ENCODE results near the gene PCED1B. TPM values are rescaled to one million over a fixed set of nuclear protein-coding genes. Genes with fewer than 3 reads are reported as not detected.

PCED1B gene
- total RNA-seq, 1 experiment from 2014 or later, result not detected

GRCh38 chr12:47079981-47080724, 732 bp downstream of the PCED1B start:
- no peaks in the 10 kb centered on the region for H3K9me3 ChIP-seq
- H3K27me3 ChIP-seq, result no peaks in the 10 kb centered on the region
- H3K4me3 ChIP-seq, result peak overlapping the region; percentile 54
- DNase-seq, result peak; percentile 79
- peaks cover 7% of the 10 kb centered on the region for H3K36me3 ChIP-seq

- Histone ChIP-seq H3K27me3 (no peaks in the 10 kb centered on the region), H3K36me3 (peaks cover 7% of the 10 kb centered on the region), H3K9me3 (no peaks in the 10 kb centered on the region), H3K4me3 (peak overlapping the region; percentile 54)
- DNase-seq, result peak; percentile 45
Measured at GRCh38 chr12:47080725-47081502, 1.5 kb downstream of the PCED1B start.

- Histone ChIP-seq H3K36me3 (peaks cover 4% of the 10 kb centered on the region), H3K4me3 (no peak overlapping the region), H3K27me3 (no peaks in the 10 kb centered on the region), H3K9me3 (no peaks in the 10 kb centered on the region)
- DNase-seq, result no peak
Measured at GRCh38 chr12:47082283-47082682, 2.9 kb downstream of the PCED1B start.

- no peaks in the 10 kb centered on the region for H3K27me3 ChIP-seq
- peak; percentile 62 for DNase-seq
- H3K36me3 ChIP-seq, result no peaks in the 10 kb centered on the region; the same call in 1 of the 2 replicates
- no peak overlapping the region for H3K4me3 ChIP-seq
- H3K9me3 ChIP-seq, result no peaks in the 10 kb centered on the region
Measured at GRCh38 chr12:47082796-47083621, 3.6 kb downstream of the PCED1B start.

GRCh38 chr12:47084172-47084571, 4.8 kb downstream of the PCED1B start:
- no peaks in the 10 kb centered on the region for H3K36me3 ChIP-seq
- H3K9me3 ChIP-seq, result no peaks in the 10 kb centered on the region
- DNase-seq, result no peak
- no peaks in the 10 kb centered on the region for H3K27me3 ChIP-seq
- no peak overlapping the region for H3K4me3 ChIP-seq

- Histone ChIP-seq H3K27me3 (no peaks in the 10 kb centered on the region), H3K36me3 (no peaks in the 10 kb centered on the region), H3K4me3 (no peak overlapping the region), H3K9me3 (0 out of 2 replicates have a peak, but pooled peaks cover under 1% of the 10 kb centered on the region)
- peak; percentile 59 for DNase-seq
Measured at GRCh38 chr12:47085815-47086252, 6.4 kb downstream of the PCED1B start.

- peak; percentile 42 for DNase-seq
- 0 out of 2 replicates have a peak, but pooled peaks cover 5% of the 10 kb centered on the region for H3K9me3 ChIP-seq
- H3K36me3 ChIP-seq, result no peaks in the 10 kb centered on the region
- H3K27me3 ChIP-seq, result no peaks in the 10 kb centered on the region
- no peak overlapping the region for H3K4me3 ChIP-seq
Measured at GRCh38 chr12:47087088-47087688, 7.8 kb downstream of the PCED1B start.

- Histone ChIP-seq H3K9me3 (0 out of 2 replicates have a peak, but pooled peaks cover 5% of the 10 kb centered on the region), H3K36me3 (no peaks in the 10 kb centered on the region), H3K4me3 (no peak overlapping the region), H3K27me3 (no peaks in the 10 kb centered on the region)
- DNase-seq, result no peak
Measured at GRCh38 chr12:47088021-47088944, 8.9 kb downstream of the PCED1B start.

GRCh38 chr12:47091009-47091408, 11.6 kb downstream of the PCED1B start:
- DNase-seq, result no peak
- H3K27me3 ChIP-seq, result no peaks in the 10 kb centered on the region
- no peak overlapping the region for H3K4me3 ChIP-seq
- H3K36me3 ChIP-seq, result no peaks in the 10 kb centered on the region
- 0 out of 2 replicates have a peak, but pooled peaks cover 5% of the 10 kb centered on the region for H3K9me3 ChIP-seq

- no peak overlapping the region for H3K4me3 ChIP-seq
- H3K9me3 ChIP-seq, result 0 out of 2 replicates have a peak, but pooled peaks cover 5% of the 10 kb centered on the region
- H3K36me3 ChIP-seq, result no peaks in the 10 kb centered on the region
- no peak for DNase-seq
- no peaks in the 10 kb centered on the region for H3K27me3 ChIP-seq
Measured at GRCh38 chr12:47094804-47095203, 15.4 kb downstream of the PCED1B start.

GRCh38 chr12:47095446-47096236, 16.2 kb downstream of the PCED1B start:
- Histone ChIP-seq H3K36me3 (no peaks in the 10 kb centered on the region), H3K27me3 (no peaks in the 10 kb centered on the region), H3K4me3 (no peak overlapping the region), H3K9me3 (0 out of 2 replicates have a peak, but pooled peaks cover 5% of the 10 kb centered on the region)
- peak; percentile 56 for DNase-seq

- no peaks in the 10 kb centered on the region for H3K27me3 ChIP-seq
- no peaks in the 10 kb centered on the region for H3K9me3 ChIP-seq
- no peaks in the 10 kb centered on the region for H3K36me3 ChIP-seq
- DNase-seq, result peak; percentile 50
- H3K4me3 ChIP-seq, result no peak overlapping the region
Measured at GRCh38 chr12:47097276-47097896, 18.0 kb downstream of the PCED1B start.

GRCh38 chr12:47098099-47098498, 18.7 kb downstream of the PCED1B start:
- no peaks in the 10 kb centered on the region for H3K9me3 ChIP-seq
- H3K27me3 ChIP-seq, result no peaks in the 10 kb centered on the region
- H3K4me3 ChIP-seq, result no peak overlapping the region
- H3K36me3 ChIP-seq, result no peaks in the 10 kb centered on the region
- DNase-seq, result no peak

GRCh38 chr12:47099610-47100009, 20.2 kb downstream of the PCED1B start:
- Histone ChIP-seq H3K4me3 (no peak overlapping the region), H3K27me3 (no peaks in the 10 kb centered on the region), H3K9me3 (no peaks in the 10 kb centered on the region), H3K36me3 (no peaks in the 10 kb centered on the region)
- DNase-seq, result no peak
